ENCODE results near the gene TMA7. TPM values are rescaled to one million over a fixed set of nuclear protein-coding genes. Genes with fewer than 3 reads are reported as not detected.
"Not testable (repeated sequence)": the region's sequence is repeated elsewhere in the genome, so short reads cannot be mapped to it uniquely, and the experiment has no call there.

TMA7 gene
- total RNA-seq, 4 donors from 2014 or later, result 94.8 to 195 (median 141) TPM

DNA sequence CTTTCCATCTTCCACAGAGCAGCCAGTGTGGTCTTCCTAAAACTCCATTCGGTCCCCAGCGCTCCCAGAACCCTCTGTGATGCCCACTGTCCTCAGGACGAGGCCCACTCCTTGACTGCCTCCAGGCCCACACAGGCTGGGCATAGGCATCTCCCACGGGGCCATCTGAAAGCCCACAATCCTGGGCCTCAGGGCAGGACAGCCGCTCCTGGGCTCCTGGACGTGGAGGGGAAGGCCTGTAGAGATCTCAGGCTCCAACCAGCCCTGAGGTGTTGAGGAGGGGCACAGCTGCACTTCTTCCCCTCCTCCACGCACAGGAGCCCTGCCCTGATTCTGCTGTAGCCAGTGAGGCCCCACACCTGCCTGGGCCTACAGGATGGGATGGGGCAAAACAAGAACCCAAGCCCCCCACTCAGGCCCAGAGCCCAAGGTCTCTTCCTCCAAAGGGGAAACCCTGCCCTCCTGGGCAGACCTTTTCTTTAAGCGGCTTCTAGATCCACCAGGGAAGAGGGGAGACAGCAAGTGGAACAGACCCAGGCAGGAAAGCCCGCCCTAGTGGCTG is 38.0 kb downstream of the TMA7 start:
- intact Hi-C loops (cut with DNase I; ENCODE audit: low total_unique reads), result no loop called here
- DNase-seq, result no peak
- TF ChIP-seq POLR2A (IDR thresholded peaks at IDR 0.05), result no peak
- TF ChIP-seq, protein P1, sequence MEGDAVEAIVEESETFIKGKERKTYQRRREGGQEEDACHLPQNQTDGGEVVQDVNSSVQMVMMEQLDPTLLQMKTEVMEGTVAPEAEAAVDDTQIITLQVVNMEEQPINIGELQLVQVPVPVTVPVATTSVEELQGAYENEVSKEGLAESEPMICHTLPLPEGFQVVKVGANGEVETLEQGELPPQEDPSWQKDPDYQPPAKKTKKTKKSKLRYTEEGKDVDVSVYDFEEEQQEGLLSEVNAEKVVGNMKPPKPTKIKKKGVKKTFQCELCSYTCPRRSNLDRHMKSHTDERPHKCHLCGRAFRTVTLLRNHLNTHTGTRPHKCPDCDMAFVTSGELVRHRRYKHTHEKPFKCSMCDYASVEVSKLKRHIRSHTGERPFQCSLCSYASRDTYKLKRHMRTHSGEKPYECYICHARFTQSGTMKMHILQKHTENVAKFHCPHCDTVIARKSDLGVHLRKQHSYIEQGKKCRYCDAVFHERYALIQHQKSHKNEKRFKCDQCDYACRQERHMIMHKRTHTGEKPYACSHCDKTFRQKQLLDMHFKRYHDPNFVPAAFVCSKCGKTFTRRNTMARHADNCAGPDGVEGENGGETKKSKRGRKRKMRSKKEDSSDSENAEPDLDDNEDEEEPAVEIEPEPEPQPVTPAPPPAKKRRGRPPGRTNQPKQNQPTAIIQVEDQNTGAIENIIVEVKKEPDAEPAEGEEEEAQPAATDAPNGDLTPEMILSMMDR (IDR thresholded peaks at IDR 0.05), result no peak
- no peak overlapping the region for H3K27ac ChIP-seq
- no peak overlapping the region for H3K4me3 ChIP-seq
- H3K9me3 ChIP-seq, result no peaks in the 10 kb centered on the region
- H3K27me3 ChIP-seq, result no peaks in the 10 kb centered on the region
- H3K4me1 ChIP-seq, result no peaks in the 10 kb centered on the region
- H3K36me3 ChIP-seq, result no peaks in the 10 kb centered on the region

DNA sequence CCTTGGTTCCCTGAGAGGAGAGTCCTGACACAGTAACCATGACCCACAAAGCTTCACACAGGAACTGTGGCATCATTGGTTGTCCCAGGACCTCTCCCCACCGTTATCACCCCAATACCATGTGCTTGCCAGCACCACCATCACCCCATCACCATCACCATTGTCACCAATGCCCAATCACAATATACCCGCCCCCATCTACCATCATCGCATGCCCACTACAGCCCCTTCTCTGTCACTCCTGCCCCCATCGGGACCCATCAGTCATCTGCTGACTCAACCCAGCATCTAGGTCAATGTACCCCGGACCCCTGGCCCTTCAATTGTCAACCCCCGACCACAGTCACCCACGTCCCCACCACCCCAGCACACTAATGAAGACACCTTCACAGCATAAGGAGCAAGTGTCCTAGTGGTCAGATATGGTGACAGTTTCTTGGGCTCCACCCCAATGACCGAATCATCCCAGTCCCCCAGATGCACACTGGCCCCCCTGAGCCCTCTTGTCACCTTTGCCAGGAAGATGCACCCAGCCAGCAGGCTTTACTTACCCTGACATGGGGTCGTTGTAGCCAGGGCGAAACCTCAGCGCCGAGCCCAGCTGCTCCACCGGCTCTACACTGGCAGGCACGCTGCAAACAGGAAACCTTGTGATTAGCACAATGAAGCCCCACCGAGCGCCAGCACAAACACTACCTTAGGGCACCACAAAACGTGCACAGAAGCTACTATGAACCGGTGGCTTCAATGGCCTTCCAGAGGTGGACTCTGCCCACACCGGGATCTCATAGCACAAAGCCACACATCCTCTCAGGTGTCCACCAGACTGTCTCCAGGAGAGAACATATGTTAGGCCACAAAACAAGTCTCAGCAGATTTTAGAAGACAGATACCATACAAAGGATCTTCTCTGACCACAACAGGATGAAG is 38.8 kb downstream of the TMA7 start:
- no peak for TF ChIP-seq POLR2A (IDR thresholded peaks at IDR 0.05)
- TF ChIP-seq, protein P1 (IDR thresholded peaks at IDR 0.05), result no peak
- Histone ChIP-seq H3K4me1 (no peaks in the 10 kb centered on the region), H3K9me3 (no peaks in the 10 kb centered on the region), H3K27ac (no peak overlapping the region), H3K36me3 (no peaks in the 10 kb centered on the region), H3K4me3 (no peak overlapping the region), H3K27me3 (no peaks in the 10 kb centered on the region)
- DNase-seq, result no peak
- intact Hi-C loops (cut with DNase I; ENCODE audit: low total_unique reads), result no loop called here

DNA sequence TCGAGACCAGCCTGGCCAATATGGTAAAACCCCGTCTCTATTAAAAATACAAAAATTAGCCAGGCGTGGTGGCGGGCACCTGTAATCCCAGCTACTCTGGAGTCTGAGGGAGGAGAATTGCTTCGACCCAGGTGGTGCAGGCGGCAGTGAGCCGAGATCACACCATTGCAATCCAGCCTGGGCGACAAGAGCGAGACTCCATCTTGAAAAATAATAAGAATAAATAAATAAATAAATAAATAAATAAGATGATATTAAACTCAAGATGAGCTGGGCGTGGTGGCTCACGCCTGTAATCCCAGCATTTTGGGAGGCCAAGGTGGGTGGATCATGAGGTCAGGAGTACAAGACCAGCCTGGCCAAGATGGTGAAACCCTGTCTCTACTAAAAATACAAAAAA is 40.8 kb downstream of the TMA7 start:
- H3K27me3 ChIP-seq; H3K4me1 ChIP-seq; H3K9me3 ChIP-seq; H3K36me3 ChIP-seq; H3K4me3 ChIP-seq; DNase-seq; H3K27ac ChIP-seq; intact Hi-C loops (cut with DNase I; ENCODE audit: low total_unique reads): not testable (repeated sequence)

DNA sequence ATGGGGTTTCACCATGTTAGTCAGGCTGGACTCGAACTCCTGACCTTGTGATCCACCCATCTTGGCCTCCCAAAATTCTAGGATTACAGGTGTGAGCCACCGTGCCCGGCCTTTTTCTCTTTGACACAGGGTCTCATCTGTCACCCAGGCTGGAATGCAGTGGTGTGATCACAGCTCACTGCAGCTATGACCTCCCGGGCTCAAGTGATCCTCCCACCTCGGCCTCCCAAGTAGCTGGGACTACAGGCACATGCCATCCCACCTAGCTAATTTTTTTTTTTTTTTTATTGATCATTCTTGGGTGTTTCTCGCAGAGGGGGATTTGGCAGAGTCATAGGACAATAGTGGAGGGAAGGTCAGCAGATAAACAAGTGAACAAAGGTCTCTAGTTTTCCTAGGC is 42.8 kb downstream of the TMA7 start:
- H3K9me3 ChIP-seq; H3K27me3 ChIP-seq; H3K4me3 ChIP-seq; H3K4me1 ChIP-seq; DNase-seq; H3K27ac ChIP-seq; intact Hi-C loops (cut with DNase I; ENCODE audit: low total_unique reads); H3K36me3 ChIP-seq: not testable (repeated sequence)

DNA sequence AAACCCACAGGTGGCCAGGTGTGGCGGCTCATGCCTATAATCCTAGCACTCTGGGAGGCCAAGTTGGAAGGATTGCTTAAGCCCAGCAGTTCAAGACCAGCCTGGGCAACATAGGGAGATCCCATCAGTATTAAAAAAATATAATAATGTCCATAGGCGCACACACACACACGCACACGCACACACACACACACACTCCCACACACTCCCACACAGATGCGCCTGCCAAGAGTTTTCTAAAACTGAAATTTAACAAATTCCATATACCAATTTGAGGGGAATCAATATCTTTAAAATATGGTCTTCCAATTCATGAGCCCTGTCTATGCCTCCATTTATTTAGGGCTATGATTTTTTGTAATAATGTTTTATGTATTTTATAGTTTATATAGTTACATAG is 46.9 kb downstream of the TMA7 start:
- intact Hi-C loops (cut with DNase I; ENCODE audit: low total_unique reads), result no loop called here

More for the DNA sequence above, 46.9 kb downstream of the TMA7 start:
- Histone ChIP-seq H3K9me3 (no peaks in the 10 kb centered on the region), H3K27me3 (no peaks in the 10 kb centered on the region), H3K4me3 (no peak overlapping the region), H3K4me1 (no peaks in the 10 kb centered on the region), H3K36me3 (no peaks in the 10 kb centered on the region), H3K27ac (no peak overlapping the region)
- TF ChIP-seq, protein P1 (IDR thresholded peaks at IDR 0.05), result no peak
- no peak for TF ChIP-seq POLR2A (IDR thresholded peaks at IDR 0.05)
- no peak for DNase-seq

Data from uterus (tissue), 4 donors.